ENCODE measurements around the gene NAV2. TPM values are rescaled to one million over a fixed set of nuclear protein-coding genes. Genes with fewer than 3 reads are reported as not detected.
A peak's percentile ranks its signal among the peaks of the same experiment; 100 is the strongest.

The NAV2 gene
- polyA plus RNA-seq, 1 donor from 2014 or later, result 3.0 TPM

DNA sequence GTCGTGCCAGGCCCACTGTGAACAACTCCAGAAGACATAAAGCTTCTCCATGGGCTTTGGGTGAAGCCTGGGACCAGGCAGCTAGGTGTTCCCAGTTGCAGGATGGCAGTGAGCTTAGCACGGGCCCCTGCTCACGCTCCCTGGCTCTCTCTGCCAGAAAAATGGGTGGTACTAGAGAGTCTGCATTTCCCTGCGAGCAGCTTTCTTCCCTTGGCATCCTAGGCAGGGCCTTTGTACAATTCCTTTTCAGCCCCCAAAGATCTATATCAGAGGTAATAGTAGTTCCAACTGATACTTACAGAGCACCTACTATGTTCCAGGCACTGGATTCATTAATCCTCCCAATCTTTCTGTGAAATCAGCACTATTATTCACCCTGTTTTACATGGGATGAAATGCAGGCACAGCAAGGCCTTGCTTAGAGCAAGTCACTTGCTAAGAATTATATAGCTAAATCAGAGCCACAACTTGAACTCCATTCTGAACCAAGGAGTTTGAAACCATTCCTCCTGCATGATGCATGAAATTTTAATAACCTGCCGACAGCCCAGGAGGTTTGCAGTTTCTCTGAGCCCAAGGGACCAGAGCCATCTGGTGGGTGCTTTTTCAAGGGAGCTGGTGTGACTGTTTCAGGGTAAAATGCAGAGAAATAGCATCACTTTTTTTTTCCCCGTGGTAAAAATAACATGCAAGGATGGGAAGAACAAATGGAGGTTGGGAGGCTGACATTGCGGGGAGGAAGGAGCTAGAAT lies 22.7 kb downstream of the NAV2 start:
- no peaks in the 10 kb centered on the region for H3K27me3 ChIP-seq (ENCODE audit: insufficient read depth, low read depth, low read length)
- H3K9me3 ChIP-seq (ENCODE audit: low read length), result no peaks in the 10 kb centered on the region
- H3K79me2 ChIP-seq (replicated peaks; ENCODE audit: insufficient read depth, low read length), result no peaks in the 10 kb centered on the region
- no peaks in the 10 kb centered on the region for H3K36me3 ChIP-seq (ENCODE audit: insufficient read depth, low read length)
- peak overlapping the region; percentile 27 for H3K4me3 ChIP-seq (ENCODE audit: low read length)
- TF ChIP-seq MXI1 (conservative IDR thresholded peaks at IDR 0.05; ENCODE audit: poor library complexity, severe bottlenecking) (no peak), REST (IDR thresholded peaks at IDR 0.05; ENCODE audit: borderline replicate concordance) (no peak), SMC3 (conservative IDR thresholded peaks at IDR 0.05; ENCODE audit: poor library complexity) (peak; percentile 20), TAF1 (IDR thresholded peaks at IDR 0.05; ENCODE audit: low read depth) (no peak), EP300 (conservative IDR thresholded peaks at IDR 0.05; ENCODE audit: poor library complexity, severe bottlenecking) (no peak), RAD21 (conservative IDR thresholded peaks at IDR 0.05) (peak; percentile 21)
- TF ChIP-seq, protein P1, sequence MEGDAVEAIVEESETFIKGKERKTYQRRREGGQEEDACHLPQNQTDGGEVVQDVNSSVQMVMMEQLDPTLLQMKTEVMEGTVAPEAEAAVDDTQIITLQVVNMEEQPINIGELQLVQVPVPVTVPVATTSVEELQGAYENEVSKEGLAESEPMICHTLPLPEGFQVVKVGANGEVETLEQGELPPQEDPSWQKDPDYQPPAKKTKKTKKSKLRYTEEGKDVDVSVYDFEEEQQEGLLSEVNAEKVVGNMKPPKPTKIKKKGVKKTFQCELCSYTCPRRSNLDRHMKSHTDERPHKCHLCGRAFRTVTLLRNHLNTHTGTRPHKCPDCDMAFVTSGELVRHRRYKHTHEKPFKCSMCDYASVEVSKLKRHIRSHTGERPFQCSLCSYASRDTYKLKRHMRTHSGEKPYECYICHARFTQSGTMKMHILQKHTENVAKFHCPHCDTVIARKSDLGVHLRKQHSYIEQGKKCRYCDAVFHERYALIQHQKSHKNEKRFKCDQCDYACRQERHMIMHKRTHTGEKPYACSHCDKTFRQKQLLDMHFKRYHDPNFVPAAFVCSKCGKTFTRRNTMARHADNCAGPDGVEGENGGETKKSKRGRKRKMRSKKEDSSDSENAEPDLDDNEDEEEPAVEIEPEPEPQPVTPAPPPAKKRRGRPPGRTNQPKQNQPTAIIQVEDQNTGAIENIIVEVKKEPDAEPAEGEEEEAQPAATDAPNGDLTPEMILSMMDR (IDR thresholded peaks at IDR 0.05; ENCODE audit: poor library complexity, severe bottlenecking), result peak; percentile 25
- no peaks in the 10 kb centered on the region for H4K20me1 ChIP-seq (ENCODE audit: insufficient read depth)
- peak overlapping the region; percentile 41 for H3K27ac ChIP-seq (ENCODE audit: low read length)
- H3K9me2 ChIP-seq (ENCODE audit: insufficient read depth, low read length), result no peaks in the 10 kb centered on the region
- no peak overlapping the region for H2AFZ ChIP-seq (ENCODE audit: low read depth, low read length)
- H3K9ac ChIP-seq (ENCODE audit: low read length), result peak overlapping the region; percentile 27
- H3K4me2 ChIP-seq (ENCODE audit: low read length), result no peak overlapping the region
- no peaks in the 10 kb centered on the region for H3F3A ChIP-seq (ENCODE audit: insufficient read depth, low read length, poor library complexity, severe bottlenecking)

GRCh38 chr11:19735909-19736498 lies 23.4 kb downstream of the NAV2 start:
- H3K4me2 ChIP-seq (ENCODE audit: low read length), result no peak overlapping the region
- H3K9me3 ChIP-seq (ENCODE audit: low read length), result no peaks in the 10 kb centered on the region
- no peaks in the 10 kb centered on the region for H3K79me2 ChIP-seq (replicated peaks; ENCODE audit: insufficient read depth, low read length)
- no peaks in the 10 kb centered on the region for H3K36me3 ChIP-seq (ENCODE audit: insufficient read depth, low read length)
- no peaks in the 10 kb centered on the region for H3K27me3 ChIP-seq (ENCODE audit: insufficient read depth, low read depth, low read length)
- peak overlapping the region; percentile 41 for H3K27ac ChIP-seq (ENCODE audit: low read length)
- no peaks in the 10 kb centered on the region for H4K20me1 ChIP-seq (ENCODE audit: insufficient read depth)
- peak overlapping the region; percentile 27 for H3K9ac ChIP-seq (ENCODE audit: low read length)
- no peaks in the 10 kb centered on the region for H3K9me2 ChIP-seq (ENCODE audit: insufficient read depth, low read length)
- TF ChIP-seq MXI1 (conservative IDR thresholded peaks at IDR 0.05; ENCODE audit: poor library complexity, severe bottlenecking), result no peak
- TF ChIP-seq RAD21 (conservative IDR thresholded peaks at IDR 0.05), result no peak
- TF ChIP-seq EP300 (conservative IDR thresholded peaks at IDR 0.05; ENCODE audit: poor library complexity, severe bottlenecking), result no peak
- no peak for TF ChIP-seq POLR2AphosphoS5 (IDR thresholded peaks at IDR 0.05)
- no peak for TF ChIP-seq EZH2 (IDR thresholded peaks at IDR 0.05; ENCODE audit: borderline replicate concordance, insufficient read depth, low read length, poor library complexity, severe bottlenecking)
- TF ChIP-seq, protein P1 (IDR thresholded peaks at IDR 0.05; ENCODE audit: poor library complexity, severe bottlenecking), result no peak
- no peak for TF ChIP-seq REST (IDR thresholded peaks at IDR 0.05; ENCODE audit: borderline replicate concordance)
- no peak for TF ChIP-seq TAF1 (IDR thresholded peaks at IDR 0.05; ENCODE audit: low read depth)
- TF ChIP-seq SMC3 (conservative IDR thresholded peaks at IDR 0.05; ENCODE audit: poor library complexity), result no peak
- peak overlapping the region; percentile 27 for H3K4me3 ChIP-seq (ENCODE audit: low read length)
- H2AFZ ChIP-seq (ENCODE audit: low read depth, low read length), result no peak overlapping the region
- H3F3A ChIP-seq (ENCODE audit: insufficient read depth, low read length, poor library complexity, severe bottlenecking), result no peaks in the 10 kb centered on the region

All from neural cell (in vitro differentiated cells).